HG02981 (cell line): Measurements from ENCODE around the gene ZNF367.

Experiments used
- ATAC-seq: cut with Tn5 transposase; IDR thresholded peaks from one replicate; pipeline ENCODE4 v1.9.1; 2021; ENCODE audit warnings: mild to moderate bottlenecking, moderate library complexity; ENCODE audit not compliant: unreplicated experiment

ZNF367 gene

GRCh38 chr9:96418083-96418919 lies at the start of gene ZNF367:
ZNF367 (minus strand) TSS chr9:96418370; CDS start chr9:96418032, 338 bp downstream.
- peak; percentile 54 for ATAC-seq

- no peak for ATAC-seq
Measured at GRCh38 chr9:96467784-96468183, 49.6 kb upstream of the ZNF367 start.

- ATAC-seq = no peak
Measured at GRCh38 chr9:96464426-96464825, 46.3 kb upstream of the ZNF367 start.

GRCh38 chr9:96462541-96462940 lies 44.4 kb upstream of the ZNF367 start:
- ATAC-seq = no peak

GRCh38 chr9:96461336-96461735 lies 43.2 kb upstream of the ZNF367 start:
- ATAC-seq = no peak

- no peak for ATAC-seq
Measured at GRCh38 chr9:96460882-96461281, 42.7 kb upstream of the ZNF367 start.

GRCh38 chr9:96460470-96460869 lies 42.3 kb upstream of the ZNF367 start:
- no peak for ATAC-seq

- no peak for ATAC-seq
Measured at GRCh38 chr9:96459268-96460007, 41.3 kb upstream of the ZNF367 start.

GRCh38 chr9:96458226-96458625 lies 40.1 kb upstream of the ZNF367 start:
- ATAC-seq = no peak

- no peak for ATAC-seq
Measured at GRCh38 chr9:96457266-96457665, 39.1 kb upstream of the ZNF367 start.

GRCh38 chr9:96453625-96454024 lies 35.5 kb upstream of the ZNF367 start:
- no peak for ATAC-seq

- peak; percentile 0 for ATAC-seq
Measured at GRCh38 chr9:96450613-96451528, 32.7 kb upstream of the ZNF367 start.

- peak; percentile 93 for ATAC-seq
Measured at GRCh38 chr9:96449845-96450612, 31.9 kb upstream of the ZNF367 start, which contains the start of gene HABP4. HABP4 (plus strand) TSS chr9:96450169; CDS start chr9:96450280, 111 bp downstream.

GRCh38 chr9:96449523-96449844 lies 31.3 kb upstream of the ZNF367 start:
- ATAC-seq = peak; percentile 11

- ATAC-seq = no peak
Measured at GRCh38 chr9:96448546-96449170, 30.5 kb upstream of the ZNF367 start.

GRCh38 chr9:96447406-96447805 lies 29.2 kb upstream of the ZNF367 start:
- ATAC-seq = no peak

GRCh38 chr9:96442491-96442890 lies 24.3 kb upstream of the ZNF367 start:
- ATAC-seq = no peak

- ATAC-seq = no peak
Measured at GRCh38 chr9:96441798-96442445, 23.8 kb upstream of the ZNF367 start.

GRCh38 chr9:96440671-96441199 lies 22.6 kb upstream of the ZNF367 start:
- no peak for ATAC-seq
